SK-N-MC (cell line): ENCODE data around the gene DNAJC30.
A peak's percentile ranks its signal among the peaks of the same experiment; 100 is the strongest.
"Not testable (repeated sequence)": the region's sequence is repeated elsewhere in the genome, so short reads cannot be mapped to it uniquely, and the experiment has no call there.

ENCODE experiments used
- DNase-seq: peaks from one replicate; pipeline ENCODE4 v3.0.0-alpha.2; 2011; ENCODE audit warnings: low read depth, low spot score
- H3K27ac ChIP-seq: fragments of 200-600 bp; sonication (generic); 2 replicates; pipeline ENCODE4 v1.5.1; 2016; ENCODE audit warnings: mixed run types
- H3K36me3 ChIP-seq: fragments of 200-600 bp; sonication (generic); 2 replicates; pipeline ENCODE4 v1.6.1; 2017; ENCODE audit warnings: antibody characterized with exemption, low read length, mixed read lengths; ENCODE audit not compliant: insufficient read depth
- H3K4me3 ChIP-seq: fragments of 200-600 bp; sonication (generic); 2 replicates; pipeline ENCODE4 v1.5.1; 2016
- H3K9ac ChIP-seq: fragments of 200-600 bp; sonication (generic); 2 replicates; pipeline ENCODE4 v1.8.0; 2017; ENCODE audit warnings: mixed run types, mixed read lengths; ENCODE audit not compliant: insufficient read length
- H3K9me3 ChIP-seq: fragments of 200-600 bp; sonication (generic); 2 replicates; pipeline ENCODE4 v1.6.1; 2017; ENCODE audit warnings: low read depth, mild to moderate bottlenecking, antibody characterized with exemption, low read length, moderate library complexity, mixed read lengths
- EZH2 ChIP-seq: fragments of 200-600 bp; sonication (generic); IDR thresholded peaks from one replicate; pipeline ENCODE4 v1.6.1; 2017; ENCODE audit warnings: antibody characterized with exemption
- FOXP2 ChIP-seq: optimal IDR thresholded peaks from 2 replicates; pipeline ENCODE3; 2011; ENCODE audit warnings: mild to moderate bottlenecking, moderate library complexity; ENCODE audit not compliant: insufficient read depth; ENCODE audit errors: extremely low read length, control extremely low read depth
- POLR2AphosphoS5 ChIP-seq: IDR thresholded peaks from 2 replicates; pipeline ENCODE4 v1.6.1; 2012; ENCODE audit warnings: mild to moderate bottlenecking, low read depth, low read length, borderline replicate concordance

The DNAJC30 gene

DNA sequence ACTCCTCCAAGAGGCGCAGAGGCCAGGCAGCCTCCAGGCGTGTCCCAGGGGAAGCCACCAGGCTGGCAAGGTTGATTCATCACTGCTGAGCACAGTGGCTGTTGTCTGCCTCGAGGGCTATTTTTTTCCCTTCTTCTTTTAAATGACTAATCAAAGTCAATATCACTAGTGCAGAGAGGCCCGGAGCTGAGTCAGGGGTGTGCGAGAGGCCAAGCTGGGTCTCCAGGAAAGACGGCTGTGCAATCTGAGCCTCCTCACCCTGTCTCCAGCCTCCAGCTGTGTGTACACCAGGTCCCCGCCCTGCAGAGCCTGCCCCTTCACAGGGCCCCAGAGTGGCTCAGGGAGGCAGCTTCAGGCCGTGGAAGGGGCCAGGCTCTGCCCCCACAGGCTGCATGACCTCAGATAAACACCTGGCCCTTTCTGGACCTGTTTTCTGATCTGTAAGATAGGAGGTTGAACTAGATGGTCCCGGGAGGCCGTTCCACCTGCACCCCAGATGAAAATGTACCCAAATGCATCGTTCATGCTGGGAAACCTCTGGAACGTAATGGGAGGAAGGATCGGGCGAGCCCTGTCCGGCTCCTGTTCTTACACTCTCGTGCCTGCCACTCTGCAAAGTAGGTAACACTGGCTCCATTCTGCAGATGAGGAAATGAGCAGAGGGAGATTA, 32.5 kb upstream of the DNAJC30 start:
- DNase-seq, result peak; percentile 48
- H3K36me3 ChIP-seq, result no peaks in the 10 kb centered on the region
- TF ChIP-seq EZH2 (no peak), POLR2AphosphoS5 (no peak), FOXP2 (no peak)
- no peak overlapping the region for H3K9ac ChIP-seq
- H3K4me3 ChIP-seq, result peak overlapping the region; percentile 55
- H3K9me3 ChIP-seq, result no peaks in the 10 kb centered on the region
- H3K27ac ChIP-seq, result peak overlapping the region; percentile 68

DNA sequence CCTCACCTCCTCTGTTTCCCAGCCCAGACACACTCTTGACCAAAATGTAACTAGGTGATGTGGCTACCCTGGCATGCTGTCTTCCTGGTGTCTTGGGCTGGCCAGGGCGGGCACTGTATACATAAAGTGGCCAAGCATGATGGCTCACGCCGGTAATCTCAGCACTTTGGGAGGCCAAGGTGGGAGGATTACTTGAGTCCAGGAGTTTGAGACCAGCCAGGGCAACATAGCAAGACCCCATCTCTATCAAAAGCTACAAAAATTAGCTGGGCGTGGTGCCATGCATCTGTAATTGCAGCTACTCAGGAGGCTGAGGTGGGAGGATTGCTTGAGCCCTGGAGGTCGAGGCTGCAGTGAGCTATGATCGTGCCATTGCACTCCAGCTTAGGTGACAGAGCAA, 30.1 kb upstream of the DNAJC30 start:
- not testable (repeated sequence) for H3K27ac ChIP-seq, H3K9me3 ChIP-seq, DNase-seq, H3K4me3 ChIP-seq, H3K36me3 ChIP-seq, H3K9ac ChIP-seq

DNA sequence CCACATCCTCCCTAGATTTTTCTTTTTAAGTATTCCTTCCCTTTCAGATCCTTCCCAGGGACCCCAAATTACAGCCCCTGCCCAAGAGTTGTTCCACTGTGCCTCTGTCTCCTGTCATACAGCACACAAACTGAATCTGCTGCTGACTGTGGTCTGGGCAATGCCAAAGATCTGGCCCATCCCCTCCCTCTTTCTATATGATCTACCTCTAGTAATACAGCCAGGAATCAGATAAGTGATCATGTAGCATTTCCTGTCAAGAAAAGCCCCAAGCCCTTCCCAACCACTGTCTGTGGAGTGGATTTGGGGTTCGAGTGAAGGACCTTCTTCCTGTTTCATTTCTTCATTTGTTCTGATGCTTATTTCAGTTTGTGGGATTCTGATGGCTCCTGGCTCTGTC, 29.5 kb upstream of the DNAJC30 start:
- H3K9me3 ChIP-seq, result no peaks in the 10 kb centered on the region
- H3K27ac ChIP-seq, result no peak overlapping the region
- TF ChIP-seq POLR2AphosphoS5 (no peak), FOXP2 (no peak), EZH2 (no peak)
- no peak overlapping the region for H3K4me3 ChIP-seq
- H3K9ac ChIP-seq, result no peak overlapping the region
- H3K36me3 ChIP-seq, result no peaks in the 10 kb centered on the region
- no peak for DNase-seq

DNA sequence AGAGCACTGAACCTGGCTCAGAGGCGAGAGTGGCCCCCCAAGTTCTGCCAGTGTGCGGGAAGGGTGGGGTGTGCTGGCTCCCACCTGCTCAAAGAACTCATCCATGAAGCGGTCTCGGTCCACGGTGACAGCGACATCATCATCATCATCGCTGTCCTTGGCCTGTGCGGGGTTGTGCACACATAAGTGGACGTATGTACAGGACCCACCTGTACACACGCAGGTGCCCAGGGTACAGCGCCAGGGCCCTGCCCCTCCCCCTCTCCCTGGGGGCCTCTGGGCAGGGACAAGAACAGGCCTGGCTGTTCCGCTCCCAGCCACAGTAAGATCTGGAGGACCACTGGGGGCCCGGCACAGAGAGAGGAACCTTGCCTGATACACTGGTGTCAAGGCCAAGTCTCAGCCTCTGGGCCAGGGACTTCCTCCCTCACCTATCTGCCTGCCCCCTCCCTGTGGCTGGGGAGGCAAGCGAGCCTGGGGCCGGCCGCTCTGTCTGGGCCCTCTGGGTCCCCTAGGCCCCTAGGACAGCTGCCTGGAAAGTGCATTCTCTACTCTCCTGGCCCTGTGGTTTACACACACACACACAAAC, 25.8 kb upstream of the DNAJC30 start:
- peak overlapping the region; percentile 17; the same call in 1 of the 2 replicates for H3K27ac ChIP-seq
- no peak for TF ChIP-seq POLR2AphosphoS5
- TF ChIP-seq EZH2, result no peak
- no peak for TF ChIP-seq FOXP2
- no peak overlapping the region for H3K9ac ChIP-seq
- no peaks in the 10 kb centered on the region for H3K36me3 ChIP-seq
- DNase-seq, result no peak
- no peak overlapping the region for H3K4me3 ChIP-seq
- H3K9me3 ChIP-seq, result no peaks in the 10 kb centered on the region

DNA sequence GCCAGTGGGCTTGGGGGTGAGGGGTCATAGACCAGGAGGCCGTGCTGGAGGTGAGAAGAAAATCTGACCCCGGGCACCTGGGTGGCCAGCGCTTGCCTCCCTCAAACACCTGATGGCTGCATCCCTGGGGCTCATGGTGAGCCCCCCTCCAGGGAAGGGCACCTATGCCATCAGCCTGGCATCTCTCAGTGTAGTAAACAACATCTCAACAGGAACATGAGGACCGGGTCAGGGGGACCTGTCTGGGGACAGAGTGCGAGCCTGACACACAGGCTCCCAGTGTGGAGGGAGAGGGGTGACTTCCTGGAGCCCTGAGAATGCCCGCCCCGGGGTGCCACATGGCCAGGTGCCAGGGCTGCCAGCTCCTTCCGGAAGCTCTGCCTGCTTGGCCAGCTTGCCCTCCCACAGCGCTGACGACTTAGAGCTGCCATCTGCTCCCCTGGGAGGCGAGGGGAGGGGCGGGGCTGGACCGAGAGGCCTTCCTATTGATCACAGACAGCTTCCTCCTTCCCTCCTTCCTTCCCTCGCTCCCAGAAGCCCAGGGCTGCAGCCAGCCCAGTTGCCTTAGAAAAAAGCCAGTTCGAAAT, 23.9 kb upstream of the DNAJC30 start:
- Histone ChIP-seq H3K36me3 (peaks cover 14% of the 10 kb centered on the region), H3K27ac (peak overlapping the region; percentile 81; the same call in 1 of the 2 replicates), H3K4me3 (peak overlapping the region; percentile 3; the same call in 1 of the 2 replicates), H3K9me3 (no peaks in the 10 kb centered on the region), H3K9ac (no peak overlapping the region)
- DNase-seq, result no peak
- TF ChIP-seq EZH2, result no peak
- TF ChIP-seq FOXP2, result no peak
- no peak for TF ChIP-seq POLR2AphosphoS5

DNA sequence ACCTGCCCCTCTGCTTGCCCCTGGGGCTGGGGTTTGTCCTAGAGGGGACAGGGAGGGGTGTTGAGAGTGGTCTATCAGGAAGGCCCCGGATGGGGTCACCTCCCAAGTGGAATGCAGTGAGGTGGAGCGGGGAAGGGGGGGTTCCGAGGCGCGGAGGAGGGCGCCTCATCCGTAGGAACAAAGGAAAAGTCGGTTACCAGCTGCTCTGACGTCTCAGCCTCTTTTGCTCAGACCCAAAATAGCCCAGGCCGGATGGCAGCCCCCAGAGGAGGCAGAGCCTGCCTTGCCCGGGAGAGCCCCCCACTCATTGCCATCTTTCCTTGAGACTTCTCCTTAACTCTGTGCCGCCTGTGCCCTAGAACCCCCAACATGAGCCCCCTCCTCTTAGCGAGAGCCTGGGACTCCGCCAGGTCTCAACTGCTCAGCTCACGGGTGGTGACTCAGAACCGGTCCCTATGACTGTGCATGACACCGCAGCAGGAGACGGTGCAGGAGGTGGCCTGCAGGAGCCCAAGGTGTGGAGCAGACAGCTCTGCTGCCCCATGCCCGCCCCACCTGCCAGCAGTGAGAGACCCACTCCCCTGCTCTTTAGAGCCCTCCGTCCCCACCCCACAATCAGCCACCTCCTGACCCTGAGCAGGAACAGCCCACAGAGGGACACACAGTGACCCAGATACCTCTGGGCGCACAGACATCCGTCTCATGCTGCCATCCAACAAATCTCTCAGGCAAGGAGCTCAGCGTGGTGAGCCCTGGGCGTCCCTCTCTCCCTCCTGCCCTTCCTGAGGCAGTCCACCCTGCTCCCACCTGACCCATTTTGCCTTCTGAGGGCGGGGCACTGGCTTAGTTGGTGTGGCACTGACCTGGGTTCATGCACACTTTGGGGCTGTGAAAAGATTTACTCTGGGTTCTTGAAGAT, 23.1 kb upstream of the DNAJC30 start:
- Histone ChIP-seq H3K9ac (no peak overlapping the region), H3K4me3 (peak overlapping the region; percentile 77), H3K36me3 (peaks cover 17% of the 10 kb centered on the region), H3K9me3 (no peaks in the 10 kb centered on the region), H3K27ac (peak overlapping the region; percentile 81)
- no peak for DNase-seq
- TF ChIP-seq POLR2AphosphoS5 (no peak), FOXP2 (no peak), EZH2 (no peak)

DNA sequence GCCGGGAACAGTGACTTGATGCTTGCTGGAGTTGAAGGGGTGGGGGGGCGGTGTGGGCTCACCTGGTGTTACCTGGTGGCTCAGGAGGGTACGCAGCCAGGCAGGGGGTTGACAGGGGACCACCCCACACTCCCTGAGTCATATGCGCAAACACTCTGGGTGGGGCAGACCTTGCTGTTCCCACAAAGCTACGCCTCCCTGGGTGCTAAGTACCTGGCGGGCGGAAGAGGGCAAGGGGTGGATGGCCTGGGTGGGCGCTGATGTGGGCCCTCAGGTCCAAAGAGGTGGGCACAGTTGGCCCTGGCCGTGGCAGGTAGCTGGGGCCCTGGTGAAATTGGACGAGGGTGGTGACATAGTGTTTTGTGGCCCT, 22.3 kb upstream of the DNAJC30 start:
- H3K9ac ChIP-seq, result no peak overlapping the region
- H3K36me3 ChIP-seq, result peaks cover 17% of the 10 kb centered on the region
- H3K9me3 ChIP-seq, result no peaks in the 10 kb centered on the region
- H3K27ac ChIP-seq, result peak overlapping the region; percentile 81
- no peak for DNase-seq
- TF ChIP-seq FOXP2 (no peak), EZH2 (no peak), POLR2AphosphoS5 (no peak)
- H3K4me3 ChIP-seq, result peak overlapping the region; percentile 77

DNA sequence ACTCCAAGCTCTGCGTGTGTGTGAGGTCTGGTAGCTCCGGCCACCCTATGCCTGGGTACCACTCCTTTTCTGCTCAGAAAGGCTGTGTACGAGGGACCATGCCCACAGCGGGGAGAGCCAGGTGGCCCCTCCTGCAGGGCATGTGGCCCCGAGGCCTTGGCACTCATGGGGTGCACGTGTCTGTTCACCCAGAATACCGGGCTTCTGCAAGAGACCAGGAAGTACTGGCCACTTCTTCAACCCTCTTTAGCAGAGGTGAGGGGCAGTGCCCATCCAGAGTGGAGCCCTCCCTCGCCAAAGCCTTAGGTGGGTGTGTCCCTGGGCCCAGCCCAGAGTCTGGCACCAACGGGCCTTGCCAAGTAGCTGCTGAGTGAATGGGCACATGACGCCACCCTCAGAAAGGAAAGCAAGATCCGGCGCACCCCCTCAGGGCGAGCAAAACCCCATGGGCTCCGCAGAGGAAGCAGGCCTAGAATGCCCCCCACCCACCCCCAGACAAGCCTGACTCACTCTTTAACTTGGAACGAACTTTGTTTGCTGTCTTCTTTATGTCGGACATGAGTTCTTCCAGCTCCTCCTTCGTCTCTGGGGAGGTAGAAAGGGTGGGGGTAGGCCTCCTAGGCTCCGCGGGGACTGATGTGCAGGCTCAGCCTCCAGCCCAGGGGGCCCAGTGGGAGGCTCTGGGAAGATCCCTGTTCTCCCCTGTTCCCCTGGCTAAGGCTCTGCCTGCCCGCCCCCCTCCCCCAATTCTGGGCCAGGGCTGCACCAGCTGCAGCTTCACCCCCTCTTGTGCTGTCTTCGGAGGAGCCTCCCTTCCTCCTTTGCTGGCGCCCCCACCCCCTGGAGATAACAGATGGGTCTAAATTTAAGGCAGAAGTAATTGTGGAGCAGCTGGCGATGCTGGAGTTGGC, 21.6 kb upstream of the DNAJC30 start:
- peak; percentile 51 for TF ChIP-seq POLR2AphosphoS5
- TF ChIP-seq EZH2, result no peak
- peak; percentile 61 for TF ChIP-seq FOXP2

More for the DNA sequence above, 21.6 kb upstream of the DNAJC30 start:
- Histone ChIP-seq H3K9me3 (no peaks in the 10 kb centered on the region), H3K4me3 (peak overlapping the region; percentile 77), H3K36me3 (peaks cover 17% of the 10 kb centered on the region), H3K27ac (peak overlapping the region; percentile 81), H3K9ac (no peak overlapping the region)
- no peak for DNase-seq
